H9 (cell line): ENCODE measurements around the gene DUSP7. TPM values are rescaled to one million over a fixed set of nuclear protein-coding genes. Genes with fewer than 3 reads are reported as not detected.

ENCODE experiments used
- DNase-seq: peaks from one replicate; pipeline ENCODE4 v3.0.0-alpha.2; 2017
- H2AFZ ChIP-seq: one replicate; pipeline ENCODE4 v1.6.1; 2013; ENCODE audit warnings: mild to moderate bottlenecking, low read length, control low read depth, moderate library complexity
- H2AK5ac ChIP-seq: 2 replicates; pipeline ENCODE4 v1.6.1; 2013; ENCODE audit warnings: low read length, control low read depth, mixed read lengths; ENCODE audit not compliant: insufficient read length
- H2BK120ac ChIP-seq: one replicate; pipeline ENCODE4 v1.6.1; 2013; ENCODE audit warnings: low read depth, mild to moderate bottlenecking, low read length, control low read depth, inconsistent platforms; ENCODE audit not compliant: poor library complexity, severe bottlenecking
- H2BK12ac ChIP-seq: 2 replicates; pipeline ENCODE4 v1.6.1; 2013; ENCODE audit warnings: low read length, control low read depth, mixed read lengths, low read depth; ENCODE audit not compliant: insufficient read length
- H2BK15ac ChIP-seq: 2 replicates; pipeline ENCODE4 v1.6.1; 2013; ENCODE audit warnings: low read depth, low read length, control low read depth
- H2BK20ac ChIP-seq: one replicate; pipeline ENCODE4 v1.6.1; 2013; ENCODE audit warnings: low read depth, mild to moderate bottlenecking, low read length, control low read depth, inconsistent platforms; ENCODE audit not compliant: poor library complexity, severe bottlenecking
- H2BK5ac ChIP-seq: 2 replicates; pipeline ENCODE4 v1.6.1; 2013; ENCODE audit warnings: low read length, control low read depth, mixed read lengths; ENCODE audit not compliant: insufficient read length
- H3K14ac ChIP-seq: 2 replicates; pipeline ENCODE4 v1.6.1; 2013; ENCODE audit warnings: low read length, control low read depth; ENCODE audit not compliant: insufficient read depth
- H3K18ac ChIP-seq: 2 replicates; pipeline ENCODE4 v1.6.1; 2013; ENCODE audit warnings: low read depth, mild to moderate bottlenecking, mixed read lengths, low read length, control low read depth; ENCODE audit not compliant: insufficient read length
- H3K23ac ChIP-seq: 2 replicates; pipeline ENCODE4 v1.6.1; 2013; ENCODE audit warnings: low read length, control low read depth, mixed read lengths, low read depth; ENCODE audit not compliant: insufficient read length
- H3K23me2 ChIP-seq: 2 replicates; pipeline ENCODE4 v1.6.1; 2013; ENCODE audit warnings: low read depth, mild to moderate bottlenecking, mixed read lengths, low read length, control low read depth; ENCODE audit not compliant: insufficient read length, poor library complexity, severe bottlenecking
- H3K27ac ChIP-seq: 2 replicates; pipeline ENCODE4 v1.5.1; 2013; ENCODE audit warnings: low read length, control low read depth, mixed read lengths, low read depth; ENCODE audit not compliant: insufficient read length
- H3K27me3 ChIP-seq: 2 replicates; pipeline ENCODE4 v1.6.1; 2013; ENCODE audit warnings: low read length, control low read depth, inconsistent platforms; ENCODE audit not compliant: insufficient read depth
- H3K4ac ChIP-seq: 2 replicates; pipeline ENCODE4 v1.6.1; 2013; ENCODE audit warnings: low read depth, mild to moderate bottlenecking, control low read depth, inconsistent platforms, low read length, moderate library complexity
- H3K4me1 ChIP-seq: 2 replicates; pipeline ENCODE4 v1.6.1; 2013; ENCODE audit warnings: low read length, control low read depth, inconsistent platforms; ENCODE audit not compliant: insufficient read depth
- H3K4me2 ChIP-seq: 2 replicates; pipeline ENCODE4 v1.6.1; 2013; ENCODE audit warnings: low read length, control low read depth, mixed read lengths; ENCODE audit not compliant: insufficient read length, insufficient read depth
- H3K56ac ChIP-seq: 2 replicates; pipeline ENCODE4 v1.6.1; 2013; ENCODE audit warnings: low read depth, mild to moderate bottlenecking, mixed read lengths, low read length, control low read depth; ENCODE audit not compliant: insufficient read length
- H3K79me1 ChIP-seq: 2 replicates; pipeline ENCODE4 v1.6.1; 2013; ENCODE audit warnings: low read depth, mild to moderate bottlenecking, moderate library complexity, low read length, control low read depth, inconsistent platforms; ENCODE audit not compliant: insufficient read depth, poor library complexity, severe bottlenecking
- H3K79me2 ChIP-seq: 2 replicates; pipeline ENCODE4 v1.6.1; 2013; ENCODE audit warnings: low read length, control low read depth, inconsistent platforms; ENCODE audit not compliant: insufficient read depth
- H3K9ac ChIP-seq: 2 replicates; pipeline ENCODE4 v1.6.1; 2013; ENCODE audit warnings: low read length, control low read depth, mixed read lengths; ENCODE audit not compliant: insufficient read length; ENCODE audit errors: extremely low read depth
- H3K9me3 ChIP-seq: one replicate; pipeline ENCODE4 v1.6.1; 2013; ENCODE audit warnings: low read depth, low read length, inconsistent platforms; ENCODE audit not compliant: control insufficient read depth
- H3T11ph ChIP-seq: one replicate; pipeline ENCODE4 v1.6.1; 2013; ENCODE audit warnings: mild to moderate bottlenecking, low read length, control low read depth, inconsistent platforms
- H4K20me1 ChIP-seq: one replicate; pipeline ENCODE4 v1.6.1; 2013; ENCODE audit not compliant: control insufficient read depth, insufficient read length, insufficient read depth
- H4K5ac ChIP-seq: 2 replicates; pipeline ENCODE4 v1.6.1; 2013; ENCODE audit warnings: low read depth, mild to moderate bottlenecking, mixed read lengths, low read length, control low read depth; ENCODE audit not compliant: insufficient read length
- H4K8ac ChIP-seq: replicated peaks from 2 replicates; pipeline ENCODE4 v1.6.1; 2013; ENCODE audit warnings: low read length, control low read depth, mixed read lengths, low read depth; ENCODE audit not compliant: insufficient read length
- H4K91ac ChIP-seq: 2 replicates; pipeline ENCODE4 v1.6.1; 2013; ENCODE audit warnings: low read depth, mild to moderate bottlenecking, moderate library complexity, mixed read lengths, low read length, control low read depth; ENCODE audit not compliant: insufficient read length
- H3K27ac Mint-ChIP-seq, 3 experiments: 2 replicates in 2 of 3; 3 replicates in 1 of 3; pipeline ENCODE4 v1.8.0; 2020 to 2021; ENCODE audit warnings: mixed read lengths in 3 of 3, mild to moderate bottlenecking in 1 of 3, moderate library complexity in 1 of 3
- H3K27me3 Mint-ChIP-seq: 2 replicates; pipeline ENCODE4 v1.8.0; 2021; ENCODE audit warnings: low read depth, mild to moderate bottlenecking, moderate library complexity, mixed read lengths
- H3K36me3 Mint-ChIP-seq, 3 experiments: 2 replicates in 2 of 3; 3 replicates in 1 of 3; pipeline ENCODE4 v1.8.0; 2020 to 2021; ENCODE audit warnings: low read depth in 3 of 3, mixed read lengths in 3 of 3; ENCODE audit not compliant: insufficient read depth in 1 of 3
- H3K4me1 Mint-ChIP-seq, 2 experiments: 2 replicates each; pipeline ENCODE4 v1.8.0; 2020; ENCODE audit warnings: mixed read lengths in 2 of 2
- H3K4me3 Mint-ChIP-seq, 2 experiments: 2 replicates in 1 of 2; 3 replicates in 1 of 2; pipeline ENCODE4 v1.8.0; 2020 to 2021; ENCODE audit warnings: mild to moderate bottlenecking in 2 of 2, mixed read lengths in 2 of 2, moderate library complexity in 1 of 2
- H3K9me3 Mint-ChIP-seq, 2 experiments: 2 replicates in 1 of 2; 3 replicates in 1 of 2; pipeline ENCODE4 v1.8.0; 2020; ENCODE audit warnings: mild to moderate bottlenecking in 2 of 2, mixed read lengths in 2 of 2, moderate library complexity in 1 of 2
- WGBS: extraction: QIAGEN DNeasy Blood & Tissue Kit; methylation state at CpG from one replicate; pipeline ENCODE4 v1.1.7; 2013; ENCODE audit warnings: missing lambda C conversion rate, low lambda C conversion rate, mixed read lengths; ENCODE audit not compliant: insufficient read length; ENCODE audit errors: extremely low coverage; 5-methylcytosine and 5-hydroxymethylcytosine counted together
- total RNA-seq: library from RNA; stranded (reverse); gene quantifications from 2 replicates; pipeline ENCODE4 v1.2.1, GENCODE V29; 2021
- TF ChIP-seq, protein P1 (sequence below): fragments of 200-600 bp; sonication (generic); conservative IDR thresholded peaks from 3 replicates; pipeline ENCODE4 v1.8.0; 2021; ENCODE audit warnings: antibody characterized with exemption, mild to moderate bottlenecking

The DUSP7 gene
- total RNA-seq, 1 experiment from 2014 or later, result 24.0 TPM

DNA sequence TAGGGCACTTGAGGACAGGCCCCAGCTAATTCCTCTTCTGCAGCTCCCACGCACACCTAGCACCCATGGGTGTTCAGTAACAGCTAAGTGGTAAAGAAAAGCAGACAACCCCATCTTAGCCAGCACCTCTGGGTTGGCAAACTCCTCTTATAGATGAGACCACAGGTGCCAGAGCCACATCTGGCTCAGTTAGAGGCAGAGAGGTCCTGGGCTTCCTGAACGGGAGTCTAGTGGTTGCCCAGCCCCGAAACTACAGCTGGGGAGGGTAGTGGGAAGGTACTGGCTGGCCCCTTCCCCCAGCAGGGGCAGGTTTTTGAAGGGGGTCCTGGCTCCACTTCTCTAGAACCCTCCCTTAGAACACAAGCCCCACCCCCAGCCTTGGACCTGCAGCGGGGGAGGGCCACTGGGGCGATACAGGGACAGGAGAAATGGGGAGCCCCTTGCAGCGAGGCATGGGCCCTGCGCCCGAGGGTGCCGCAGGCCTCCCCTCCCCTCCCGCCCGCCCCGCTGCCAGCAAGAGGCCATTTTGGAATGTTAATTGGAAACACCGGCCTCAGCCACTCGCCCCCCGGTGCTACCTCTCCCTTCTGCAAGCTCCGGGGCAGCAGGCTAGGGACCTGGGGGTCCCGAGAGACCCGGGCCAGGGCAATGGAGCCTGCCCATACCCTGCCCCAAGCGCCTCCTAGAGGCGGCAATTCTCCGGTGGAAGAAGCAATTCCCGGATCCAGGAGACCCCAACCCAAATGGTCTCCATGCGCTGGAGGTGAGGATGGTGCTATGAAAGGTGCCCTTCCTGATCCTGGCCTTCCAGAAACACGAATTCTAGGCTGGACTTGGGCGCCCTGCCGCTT lies 1.5 kb downstream of the DUSP7 start:
- DNase-seq, result peak; percentile 40
- Histone ChIP-seq H4K20me1 (no peaks in the 10 kb centered on the region), H3K23ac (no peak overlapping the region), H2AFZ (no peak overlapping the region), H2BK120ac (no peak overlapping the region), H4K5ac (no peak overlapping the region), H3K27me3 (no peaks in the 10 kb centered on the region; the same call in 1 of the 2 replicates), H3K4ac (no peak overlapping the region), H3K9ac (no peak overlapping the region), H2BK5ac (no peak overlapping the region), H3K4me2 (peak overlapping the region; percentile 63), H3T11ph (no peak overlapping the region), H3K79me1 (no peaks in the 10 kb centered on the region), H2BK20ac (no peak overlapping the region), H4K8ac (no peak overlapping the region), H2BK15ac (no peak overlapping the region), H4K91ac (no peak overlapping the region), H3K14ac (no peak overlapping the region), H3K27ac (no peak overlapping the region), H2AK5ac (no peak overlapping the region), H3K4me1 (peaks cover 5% of the 10 kb centered on the region; the same call in 1 of the 2 replicates), H3K9me3 (no peaks in the 10 kb centered on the region), H3K18ac (no peak overlapping the region), H2BK12ac (no peak overlapping the region), H3K23me2 (peaks cover 13% of the 10 kb centered on the region), H3K79me2 (no peaks in the 10 kb centered on the region), H3K56ac (no peak overlapping the region)
- Mint-ChIP-seq H3K27me3 (peaks cover 15% of the 10 kb centered on the region), H3K9me3 (no peaks in the 10 kb centered on the region), H3K4me3 (peak overlapping the region; percentile 77 to 86), H3K4me1 (peaks cover 15 to 28% of the 10 kb centered on the region in 2 experiments), H3K36me3 (peaks cover 15 to 33% (median 27%) of the 10 kb centered on the region in 3 experiments; a peak in 6 of 7 replicates), H3K27ac (no peak overlapping the region)
- TF ChIP-seq, protein P1, sequence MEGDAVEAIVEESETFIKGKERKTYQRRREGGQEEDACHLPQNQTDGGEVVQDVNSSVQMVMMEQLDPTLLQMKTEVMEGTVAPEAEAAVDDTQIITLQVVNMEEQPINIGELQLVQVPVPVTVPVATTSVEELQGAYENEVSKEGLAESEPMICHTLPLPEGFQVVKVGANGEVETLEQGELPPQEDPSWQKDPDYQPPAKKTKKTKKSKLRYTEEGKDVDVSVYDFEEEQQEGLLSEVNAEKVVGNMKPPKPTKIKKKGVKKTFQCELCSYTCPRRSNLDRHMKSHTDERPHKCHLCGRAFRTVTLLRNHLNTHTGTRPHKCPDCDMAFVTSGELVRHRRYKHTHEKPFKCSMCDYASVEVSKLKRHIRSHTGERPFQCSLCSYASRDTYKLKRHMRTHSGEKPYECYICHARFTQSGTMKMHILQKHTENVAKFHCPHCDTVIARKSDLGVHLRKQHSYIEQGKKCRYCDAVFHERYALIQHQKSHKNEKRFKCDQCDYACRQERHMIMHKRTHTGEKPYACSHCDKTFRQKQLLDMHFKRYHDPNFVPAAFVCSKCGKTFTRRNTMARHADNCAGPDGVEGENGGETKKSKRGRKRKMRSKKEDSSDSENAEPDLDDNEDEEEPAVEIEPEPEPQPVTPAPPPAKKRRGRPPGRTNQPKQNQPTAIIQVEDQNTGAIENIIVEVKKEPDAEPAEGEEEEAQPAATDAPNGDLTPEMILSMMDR, result peak; percentile 62
- no CpG with 5 or more reads among the region's 26 CpGs for WGBS
